Mesendoderm (in vitro differentiated cells): ENCODE data around the gene SNAP29.
"Not testable (repeated sequence)": the region's sequence is repeated elsewhere in the genome, so short reads cannot be mapped to it uniquely, and the experiment has no call there.

Source experiments
- DNase-seq: peaks from one replicate; pipeline ENCODE4 v3.0.0; 2013
- H2AK5ac ChIP-seq: 2 replicates; pipeline ENCODE4 v1.6.1; 2013; ENCODE audit warnings: low read length, inconsistent platforms
- H2BK120ac ChIP-seq: 2 replicates; pipeline ENCODE4 v1.6.1; 2013; ENCODE audit warnings: low read depth, mild to moderate bottlenecking, low read length, moderate library complexity, mixed read lengths
- H2BK15ac ChIP-seq: replicated peaks from 2 replicates; pipeline ENCODE4 v1.6.1; 2013; ENCODE audit warnings: low read depth, mild to moderate bottlenecking, moderate library complexity
- H2BK5ac ChIP-seq: 2 replicates; pipeline ENCODE4 v1.6.1; 2013; ENCODE audit warnings: low read length, inconsistent platforms
- H3K18ac ChIP-seq: 2 replicates; pipeline ENCODE4 v1.6.1; 2013; ENCODE audit warnings: mild to moderate bottlenecking, low read length, mixed read lengths
- H3K23ac ChIP-seq: one replicate; pipeline ENCODE4 v1.6.1; 2013; ENCODE audit warnings: low read length
- H3K27ac ChIP-seq: 2 replicates; pipeline ENCODE4 v1.5.1; 2013; ENCODE audit warnings: low read depth, mild to moderate bottlenecking, inconsistent platforms, low read length, moderate library complexity
- H3K27me3 ChIP-seq: 2 replicates; pipeline ENCODE4 v1.6.1; 2013; ENCODE audit warnings: low read length, control low read depth, mild to moderate bottlenecking, inconsistent platforms; ENCODE audit not compliant: insufficient read depth, poor library complexity
- H3K36me3 ChIP-seq: 2 replicates; pipeline ENCODE4 v1.6.1; 2013; ENCODE audit warnings: low read length, inconsistent platforms; ENCODE audit not compliant: control insufficient read depth, insufficient read depth
- H3K4ac ChIP-seq: one replicate; pipeline ENCODE4 v1.6.1; 2013; ENCODE audit warnings: low read depth, mild to moderate bottlenecking, low read length, moderate library complexity
- H3K4me1 ChIP-seq: 2 replicates; pipeline ENCODE4 v1.6.1; 2013; ENCODE audit warnings: low read depth, low read length, inconsistent platforms; ENCODE audit not compliant: control insufficient read depth
- H3K4me2 ChIP-seq: 2 replicates; pipeline ENCODE4 v1.6.1; 2013; ENCODE audit warnings: low read length
- H3K4me3 ChIP-seq: 2 replicates; pipeline ENCODE4 v1.5.1; 2013; ENCODE audit warnings: mild to moderate bottlenecking, low read length
- H3K56ac ChIP-seq: one replicate; pipeline ENCODE4 v1.6.1; 2013; ENCODE audit warnings: low read length
- H3K79me1 ChIP-seq: 2 replicates; pipeline ENCODE4 v1.6.1; 2013; ENCODE audit warnings: low read length, inconsistent platforms
- H3K79me2 ChIP-seq: 2 replicates; pipeline ENCODE4 v1.6.1; 2013; ENCODE audit warnings: mild to moderate bottlenecking, low read length; ENCODE audit not compliant: control insufficient read depth, insufficient read depth
- H3K9ac ChIP-seq: 2 replicates; pipeline ENCODE4 v1.6.1; 2013; ENCODE audit warnings: low read length, inconsistent platforms
- H4K5ac ChIP-seq: one replicate; pipeline ENCODE4 v1.6.1; 2013; ENCODE audit warnings: low read length
- H4K8ac ChIP-seq: one replicate; pipeline ENCODE4 v1.6.1; 2013; ENCODE audit warnings: low read depth, mild to moderate bottlenecking, control low read depth, low read length, moderate library complexity
- WGBS: extraction: QIAGEN DNeasy Blood & Tissue Kit; methylation state at CpG from one replicate; pipeline ENCODE4 v1.1.7; 2013; ENCODE audit warnings: low lambda C conversion rate, missing lambda C conversion rate; ENCODE audit not compliant: insufficient coverage; ENCODE audit errors: extremely low coverage; 5-methylcytosine and 5-hydroxymethylcytosine counted together

SNAP29 gene

GRCh38 chr22:20927940-20928572 lies 69.2 kb downstream of the SNAP29 start:
- no peak overlapping the region for H2BK120ac ChIP-seq
- H4K8ac ChIP-seq = no peak overlapping the region
- H3K9ac ChIP-seq = no peak overlapping the region
- H3K27ac ChIP-seq = no peak overlapping the region
- H3K79me2 ChIP-seq = peaks cover 91% of the 10 kb centered on the region
- no peak overlapping the region for H2AK5ac ChIP-seq
- no peaks in the 10 kb centered on the region for H3K79me1 ChIP-seq
- H3K4me2 ChIP-seq = no peak overlapping the region
- peak overlapping the region; percentile 52 for H3K4ac ChIP-seq
- H3K36me3 ChIP-seq = no peaks in the 10 kb centered on the region
- no peak overlapping the region for H2BK15ac ChIP-seq
- H3K18ac ChIP-seq = no peak overlapping the region
- H3K4me3 ChIP-seq = no peak overlapping the region
- H3K23ac ChIP-seq = no peak overlapping the region
- no peak overlapping the region for H4K5ac ChIP-seq
- WGBS = no CpG with 5 or more reads among the region's 4 CpGs
- H2BK5ac ChIP-seq = no peak overlapping the region
- H3K4me1 ChIP-seq = no peaks in the 10 kb centered on the region
- no peaks in the 10 kb centered on the region for H3K27me3 ChIP-seq
- no peak for DNase-seq
- H3K56ac ChIP-seq = no peak overlapping the region

GRCh38 chr22:20928573-20928967 lies 69.8 kb downstream of the SNAP29 start:
- Histone ChIP-seq H2BK5ac (no peak overlapping the region), H3K27me3 (no peaks in the 10 kb centered on the region), H3K9ac (no peak overlapping the region), H3K4me2 (no peak overlapping the region), H3K79me1 (no peaks in the 10 kb centered on the region), H3K23ac (no peak overlapping the region), H4K5ac (no peak overlapping the region), H3K4ac (peak overlapping the region; percentile 52), H3K56ac (no peak overlapping the region), H2BK15ac (no peak overlapping the region), H4K8ac (no peak overlapping the region), H3K27ac (no peak overlapping the region), H3K4me3 (no peak overlapping the region), H3K18ac (no peak overlapping the region), H3K36me3 (no peaks in the 10 kb centered on the region), H3K4me1 (no peaks in the 10 kb centered on the region), H2BK120ac (no peak overlapping the region), H3K79me2 (peaks cover 88% of the 10 kb centered on the region), H2AK5ac (no peak overlapping the region)
- DNase-seq = no peak
- no CpG with 5 or more reads among the region's 4 CpGs for WGBS

GRCh38 chr22:20930004-20930403 lies 71.2 kb downstream of the SNAP29 start:
- H3K56ac ChIP-seq = no peak overlapping the region
- WGBS = no CpG with 5 or more reads among the region's 1 CpG
- H3K4me3 ChIP-seq = no peak overlapping the region
- no peak overlapping the region for H3K23ac ChIP-seq
- peaks cover 88% of the 10 kb centered on the region for H3K79me2 ChIP-seq
- no peak overlapping the region for H2BK120ac ChIP-seq
- no peak overlapping the region for H2BK15ac ChIP-seq
- H4K8ac ChIP-seq = no peak overlapping the region
- H2AK5ac ChIP-seq = no peak overlapping the region
- H3K79me1 ChIP-seq = peaks cover 2% of the 10 kb centered on the region
- H3K4ac ChIP-seq = no peak overlapping the region
- H3K27me3 ChIP-seq = no peaks in the 10 kb centered on the region
- H2BK5ac ChIP-seq = no peak overlapping the region
- no peak for DNase-seq
- H3K4me2 ChIP-seq = no peak overlapping the region
- H3K27ac ChIP-seq = no peak overlapping the region
- H3K9ac ChIP-seq = no peak overlapping the region
- no peak overlapping the region for H3K18ac ChIP-seq
- H3K4me1 ChIP-seq = no peaks in the 10 kb centered on the region
- no peak overlapping the region for H4K5ac ChIP-seq
- peaks cover 3% of the 10 kb centered on the region for H3K36me3 ChIP-seq

GRCh38 chr22:20930435-20930834 lies 71.6 kb downstream of the SNAP29 start:
- peaks cover 88% of the 10 kb centered on the region for H3K79me2 ChIP-seq
- H4K5ac ChIP-seq, H2BK120ac ChIP-seq, H3K18ac ChIP-seq, H3K56ac ChIP-seq, H3K9ac ChIP-seq, H3K4me1 ChIP-seq, H2AK5ac ChIP-seq, H3K27me3 ChIP-seq, H4K8ac ChIP-seq, H3K79me1 ChIP-seq, H3K27ac ChIP-seq, H3K4ac ChIP-seq, H3K23ac ChIP-seq, H3K4me3 ChIP-seq, H2BK15ac ChIP-seq, H3K4me2 ChIP-seq, DNase-seq, H2BK5ac ChIP-seq, H3K36me3 ChIP-seq: not testable (repeated sequence)
- WGBS = no CpG with 5 or more reads among the region's 12 CpGs

DNA sequence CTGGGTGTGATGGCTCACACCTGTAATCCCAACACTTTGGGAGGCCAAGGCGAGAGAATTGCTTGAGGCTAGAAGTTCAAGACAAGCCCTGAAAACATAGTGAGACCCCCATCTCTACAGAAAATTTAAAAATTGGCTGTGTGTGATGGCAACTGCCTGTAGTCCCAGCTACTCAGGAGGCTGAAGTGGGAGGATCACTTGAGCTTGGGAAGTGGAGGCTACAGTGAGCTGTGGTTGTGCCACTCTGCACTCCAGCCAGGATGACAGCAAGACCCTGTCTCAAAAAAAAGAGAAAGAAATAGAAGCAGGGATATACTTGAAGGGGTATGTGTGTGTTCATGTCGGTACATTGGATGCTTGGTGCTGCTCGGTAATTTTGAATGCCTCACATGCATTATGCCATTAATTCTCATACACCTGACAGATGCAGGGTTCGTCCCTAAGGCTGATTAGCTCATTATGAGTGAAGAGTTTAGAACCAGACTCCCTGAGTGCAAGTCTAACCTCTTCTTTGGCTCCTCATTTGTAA lies 72.4 kb downstream of the SNAP29 start:
- no peak for DNase-seq
- Histone ChIP-seq H3K56ac (no peak overlapping the region), H4K8ac (no peak overlapping the region), H2AK5ac (no peak overlapping the region), H3K27me3 (no peaks in the 10 kb centered on the region), H4K5ac (no peak overlapping the region), H3K4me2 (no peak overlapping the region), H3K4me3 (no peak overlapping the region), H3K36me3 (peaks cover 3% of the 10 kb centered on the region), H3K9ac (no peak overlapping the region), H3K4ac (no peak overlapping the region), H2BK5ac (no peak overlapping the region), H3K4me1 (no peaks in the 10 kb centered on the region), H3K79me2 (peaks cover 88% of the 10 kb centered on the region), H3K18ac (no peak overlapping the region), H2BK15ac (no peak overlapping the region), H3K79me1 (peaks cover 2% of the 10 kb centered on the region), H3K23ac (no peak overlapping the region), H3K27ac (no peak overlapping the region), H2BK120ac (no peak overlapping the region)
- WGBS = no CpG with 5 or more reads among the region's 4 CpGs

GRCh38 chr22:20933910-20934309 lies 75.1 kb downstream of the SNAP29 start:
- no peak overlapping the region for H3K4me3 ChIP-seq
- no peak overlapping the region for H2BK5ac ChIP-seq
- H3K4ac ChIP-seq = no peak overlapping the region
- H3K4me2 ChIP-seq = no peak overlapping the region
- no peak overlapping the region for H2BK120ac ChIP-seq
- H3K27ac ChIP-seq = no peak overlapping the region
- no peak overlapping the region for H2BK15ac ChIP-seq
- no peak overlapping the region for H3K56ac ChIP-seq
- no peak overlapping the region for H3K9ac ChIP-seq
- no peak for DNase-seq
- no peak overlapping the region for H4K8ac ChIP-seq
- peaks cover 10% of the 10 kb centered on the region for H3K79me1 ChIP-seq
- H3K4me1 ChIP-seq = peaks cover 2% of the 10 kb centered on the region
- peaks cover 84% of the 10 kb centered on the region for H3K79me2 ChIP-seq
- no CpG with 5 or more reads among the region's 7 CpGs for WGBS
- no peak overlapping the region for H3K23ac ChIP-seq
- H2AK5ac ChIP-seq = no peak overlapping the region
- H3K36me3 ChIP-seq = peaks cover 7% of the 10 kb centered on the region
- no peak overlapping the region for H4K5ac ChIP-seq
- no peak overlapping the region for H3K18ac ChIP-seq
- H3K27me3 ChIP-seq = no peaks in the 10 kb centered on the region
